Lower leg skin (tissue), 3 donors: ENCODE data around the gene LHFPL3.

ENCODE experiments used
- CTCF ChIP-seq, 3 donors: fragments of 450-650 bp; IDR thresholded peaks; one replicate each; pipeline ENCODE4 v1.5.1; 2016; ENCODE audit warnings: antibody characterized with exemption in 3 of 3, mild to moderate bottlenecking in 3 of 3, moderate library complexity in 2 of 3
- POLR2A ChIP-seq, 2 donors: fragments of 450-650 bp; IDR thresholded peaks; one replicate each; pipeline ENCODE4 v1.6.1; 2016 to 2017; ENCODE audit warnings: antibody characterized with exemption in 2 of 2, mild to moderate bottlenecking in 1 of 2, moderate library complexity in 1 of 2

- TF ChIP-seq POLR2A (IDR thresholded peaks at IDR 0.05) (no peak), CTCF (IDR thresholded peaks at IDR 0.05) (no peak)
These were observed 574.6 kb downstream of the LHFPL3 start for GRCh38 chr7:104903044-104903443.
